Adrenal gland (tissue), 12 donors: ENCODE results near the gene DAB2IP. TPM values are rescaled to one million over a fixed set of nuclear protein-coding genes. Genes with fewer than 3 reads are reported as not detected.

Source experiments
- DNase-seq, 7 donors: peaks; one replicate each; pipeline ENCODE4 v3.0.0-alpha.2; 2019 to 2020
- H3K27ac ChIP-seq, 5 donors: fragments of 200-600 bp; sonication (generic) in 4 of 5; 1 replicate in 3 of 5; 2 replicates in 2 of 5; pipeline versions ENCODE4 v1.5.1 to v1.8.0; 2016 to 2020; ENCODE audit warnings: mild to moderate bottlenecking in 1 of 5
- H3K27me3 ChIP-seq: fragments of 200-600 bp; 2 replicates; pipeline ENCODE4 v1.8.0; 2021
- H3K36me3 ChIP-seq, 2 donors: fragments of 200-600 bp; replicated peaks in 1 of 2; 1 replicate in 1 of 2; 2 replicates in 1 of 2; pipeline versions ENCODE4 v1.5.1 to v1.8.0; 2018 to 2022
- H3K4me1 ChIP-seq, 2 donors: fragments of 200-600 bp; replicated peaks in 1 of 2; 1 replicate in 1 of 2; 2 replicates in 1 of 2; pipeline versions ENCODE4 v1.5.1 to v1.8.0; 2018 to 2021
- H3K4me3 ChIP-seq, 4 donors: fragments of 200-600 bp; sonication (generic) in 3 of 4; one replicate each; pipeline ENCODE4 v1.5.1; 2016 to 2018
- H3K9me3 ChIP-seq, 3 donors: fragments of 200-600 bp; sonication (generic) in 1 of 3; replicated peaks in 1 of 3; 1 replicate in 2 of 3; 2 replicates in 1 of 3; pipeline versions ENCODE4 v1.5.1 to v1.8.0; 2016 to 2021
- POLR2A ChIP-seq, 2 donors: fragments of 450-650 bp; IDR thresholded peaks; one replicate each; pipeline ENCODE4 v1.6.1; 2017; ENCODE audit warnings: antibody characterized with exemption in 2 of 2, mild to moderate bottlenecking in 2 of 2, moderate library complexity in 1 of 2
- WGBS, 4 donors: extraction: QIAGEN DNeasy Blood & Tissue Kit in 2 of 4; methylation state at CpG; one replicate each; pipeline versions ENCODE4 v1.1.5 to v1.1.7; 2013 to 2017; 5-methylcytosine and 5-hydroxymethylcytosine counted together
- intact Hi-C, 2 donors: fragments of 100-400 bp; cut with DNase I; formaldehyde crosslinking; loops; one replicate each; pipeline versions ENCODE4 v1.14.1 to v1.15.0; 2022 to 2023
- polyA plus RNA-seq, 3 donors: library from polyadenylated mRNA; stranded (reverse); fragments of 200-250 nt in 2 of 3; fragments of 350-450 nt in 1 of 3; fragmentation: Illumina TruSeq in 1 of 3; extraction: RNeasy Lipid Tissue Mini Kit (QIAGEN cat#74804) in 1 of 3; gene quantifications; one replicate each; pipeline ENCODE4 v1.2.3, GENCODE V29; 2013 to 2014
- total RNA-seq, 9 donors: library from RNA; depleted of rRNA in 4 of 9; stranded (reverse); fragments of >200 nt in 4 of 9; fragments of 120-200 nt in 1 of 9; fragmentation: NEBNext Ultra II Directional in 1 of 9; extraction: Animal tissue kit (Norgen Biotek cat#: 25700) in 1 of 9; gene quantifications; one replicate each; pipeline versions ENCODE4 v1.1.0 to v1.2.4, GENCODE V29; 2013 to 2023
- TF ChIP-seq, protein P1 (sequence below), 6 experiments: fragments of 450-650 bp in 4 of 6; fragments of 200-600 bp in 2 of 6; sonication (generic) in 1 of 6; IDR thresholded peaks; 1 replicate in 5 of 6; 2 replicates in 1 of 6; pipeline versions ENCODE4 v1.5.1 to v1.8.0; 2016 to 2021; ENCODE audit warnings: antibody characterized with exemption in 6 of 6, mild to moderate bottlenecking in 2 of 6, moderate library complexity in 1 of 6
- donor health status: healthy with polysubstance abuse.
- donor health status: Bipolar disorder and iron deficiency.
- donor health status: DM: yes; HTN: yes; CAD: no.
- donor health status: DM: no; HTN: no; CAD: no.
- donor health status: DM: no; HTN: no; CAD: no.
- donor health status: DM: yes; HTN: yes; CAD: no.

DAB2IP gene
- total and polyA plus RNA-seq, 12 donors, result 12.0 to 52.2 (median 43.9) TPM

DNA sequence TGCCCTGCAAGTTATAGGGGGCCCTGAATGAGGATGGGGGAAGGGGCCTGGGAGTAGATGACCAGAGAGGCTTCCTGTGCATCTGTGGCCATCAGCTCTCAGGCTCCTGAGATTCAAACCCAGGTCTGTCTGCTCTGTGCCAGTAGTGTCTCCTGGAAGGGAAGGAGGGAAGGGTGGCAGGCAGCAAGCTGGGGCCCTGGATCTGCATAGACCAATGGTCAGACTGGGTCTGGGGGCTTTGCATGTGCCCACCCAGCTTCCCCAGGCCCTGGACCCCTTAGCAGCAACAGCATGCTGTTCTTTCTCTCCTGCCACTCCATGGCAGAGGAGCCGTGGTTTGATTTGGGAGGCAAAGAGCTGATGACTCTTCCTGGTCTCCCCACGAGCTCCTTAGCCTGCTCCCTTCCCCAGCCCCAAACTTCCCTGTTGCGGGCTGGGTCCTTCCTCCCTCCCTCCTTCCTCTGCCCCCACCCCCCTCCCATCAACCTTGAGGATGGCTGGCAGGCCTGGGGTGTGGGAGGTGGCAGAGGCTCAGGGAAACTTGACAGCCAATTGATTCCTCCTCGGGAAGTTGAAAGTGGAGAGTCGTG is 31.6 kb downstream of the DAB2IP start:
- no peak for DNase-seq
- intact Hi-C loops, result loop anchor here (5.0 to 10.0 kb wide), 4 partner anchors 51 to 312 kb away; no protein-coding TSS in a partner anchor
- H3K36me3 ChIP-seq, result no peaks in the 10 kb centered on the region
- H3K9me3 ChIP-seq, result no peaks in the 10 kb centered on the region
- H3K4me1 ChIP-seq, result no peaks in the 10 kb centered on the region
- no peak overlapping the region for H3K4me3 ChIP-seq
- TF ChIP-seq, protein P1, sequence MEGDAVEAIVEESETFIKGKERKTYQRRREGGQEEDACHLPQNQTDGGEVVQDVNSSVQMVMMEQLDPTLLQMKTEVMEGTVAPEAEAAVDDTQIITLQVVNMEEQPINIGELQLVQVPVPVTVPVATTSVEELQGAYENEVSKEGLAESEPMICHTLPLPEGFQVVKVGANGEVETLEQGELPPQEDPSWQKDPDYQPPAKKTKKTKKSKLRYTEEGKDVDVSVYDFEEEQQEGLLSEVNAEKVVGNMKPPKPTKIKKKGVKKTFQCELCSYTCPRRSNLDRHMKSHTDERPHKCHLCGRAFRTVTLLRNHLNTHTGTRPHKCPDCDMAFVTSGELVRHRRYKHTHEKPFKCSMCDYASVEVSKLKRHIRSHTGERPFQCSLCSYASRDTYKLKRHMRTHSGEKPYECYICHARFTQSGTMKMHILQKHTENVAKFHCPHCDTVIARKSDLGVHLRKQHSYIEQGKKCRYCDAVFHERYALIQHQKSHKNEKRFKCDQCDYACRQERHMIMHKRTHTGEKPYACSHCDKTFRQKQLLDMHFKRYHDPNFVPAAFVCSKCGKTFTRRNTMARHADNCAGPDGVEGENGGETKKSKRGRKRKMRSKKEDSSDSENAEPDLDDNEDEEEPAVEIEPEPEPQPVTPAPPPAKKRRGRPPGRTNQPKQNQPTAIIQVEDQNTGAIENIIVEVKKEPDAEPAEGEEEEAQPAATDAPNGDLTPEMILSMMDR (IDR thresholded peaks at IDR 0.05), result no peak
- TF ChIP-seq POLR2A (IDR thresholded peaks at IDR 0.05), result no peak
- WGBS, 4 donors, result 64 to 77% (median 68%) methylated on average over 5 of the region's 5 CpGs
- H3K27ac ChIP-seq, result no peak overlapping the region
- no peaks in the 10 kb centered on the region for H3K27me3 ChIP-seq

DNA sequence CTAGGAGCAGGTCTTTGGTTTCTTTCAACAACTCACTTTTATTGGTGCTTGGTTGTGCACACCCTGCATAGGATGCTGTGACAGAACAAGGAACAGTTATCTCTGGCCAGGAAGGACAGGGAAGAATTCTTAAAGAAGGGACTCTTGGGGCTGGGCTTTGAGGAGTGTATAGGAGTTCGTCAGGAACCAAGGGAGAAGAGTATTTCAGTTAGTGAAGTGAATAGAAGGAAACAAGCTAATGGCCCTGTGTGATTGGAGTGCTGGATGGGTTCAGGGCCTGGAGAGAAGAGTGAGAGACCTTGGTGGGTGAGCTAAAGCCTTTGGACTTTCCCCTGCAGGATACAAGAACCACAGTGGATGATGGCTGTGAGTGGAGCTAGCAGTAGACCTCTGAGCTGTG is 32.2 kb downstream of the DAB2IP start:
- no peak for DNase-seq
- H3K9me3 ChIP-seq, result no peaks in the 10 kb centered on the region
- WGBS, 4 donors, result 86 to 96% (median 91%) methylated on average over 1 of the region's 1 CpG
- H3K4me1 ChIP-seq, result no peaks in the 10 kb centered on the region
- TF ChIP-seq, protein P1 (IDR thresholded peaks at IDR 0.05), result no peak
- TF ChIP-seq POLR2A (IDR thresholded peaks at IDR 0.05), result no peak
- no peaks in the 10 kb centered on the region for H3K27me3 ChIP-seq
- no peak overlapping the region for H3K27ac ChIP-seq
- H3K36me3 ChIP-seq, result no peaks in the 10 kb centered on the region
- intact Hi-C loops, result loop anchor here (2.0 to 10.0 kb wide), 5 partner anchors 51 to 311 kb away; no protein-coding TSS in a partner anchor
- H3K4me3 ChIP-seq, result no peak overlapping the region

DNA sequence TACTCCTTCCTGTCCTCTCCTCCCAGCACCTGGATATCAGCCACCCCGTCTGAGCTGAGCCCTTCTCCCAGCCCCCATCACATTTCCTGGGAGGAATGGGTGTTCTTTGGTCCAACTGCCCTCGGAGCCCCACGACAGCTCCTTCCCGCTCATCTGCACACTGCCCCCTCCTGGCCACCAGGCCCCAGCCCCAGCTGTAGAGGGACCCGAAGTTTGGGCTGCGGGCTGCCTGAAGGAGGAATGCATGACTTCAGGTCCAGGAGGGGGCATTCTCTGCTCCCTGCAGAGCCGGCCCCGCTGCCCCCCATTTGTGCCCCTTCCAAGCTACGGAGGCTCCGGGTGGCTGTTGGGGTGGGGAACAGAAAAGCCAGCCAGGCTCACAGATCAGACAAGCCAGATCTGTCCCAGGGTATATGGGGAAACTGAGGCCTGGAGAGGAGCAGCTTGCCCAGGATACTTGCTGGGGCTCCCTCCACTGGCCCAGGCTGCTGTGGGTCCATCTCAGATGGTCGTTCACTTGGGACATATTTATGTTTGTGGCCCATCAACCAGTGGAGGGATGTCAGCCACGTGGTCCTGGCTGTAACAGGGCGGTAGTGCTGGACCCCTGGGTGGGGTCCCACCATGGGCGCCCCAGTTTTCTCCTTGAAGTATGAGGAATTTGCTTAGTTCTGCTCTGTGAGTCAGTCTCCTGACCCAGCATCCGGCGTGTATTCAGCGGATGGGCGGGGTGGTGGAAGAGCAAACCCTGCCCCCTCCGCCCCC is 33.1 kb downstream of the DAB2IP start:
- H3K36me3 ChIP-seq, result no peaks in the 10 kb centered on the region
- no peaks in the 10 kb centered on the region for H3K27me3 ChIP-seq
- no peak overlapping the region for H3K4me3 ChIP-seq
- no peak overlapping the region for H3K27ac ChIP-seq
- no peaks in the 10 kb centered on the region for H3K9me3 ChIP-seq
- H3K4me1 ChIP-seq, result no peaks in the 10 kb centered on the region
- 56 to 70% (median 64%) methylated on average over 14 to 19 of the region's 19 CpGs for WGBS, 4 donors
- TF ChIP-seq, protein P1 (IDR thresholded peaks at IDR 0.05), result peak; percentile 43 to 65 (median 57)
- TF ChIP-seq POLR2A (IDR thresholded peaks at IDR 0.05), result no peak
- intact Hi-C loops, result loop anchor here (2.0 to 10.0 kb wide), 5 partner anchors 52 to 310 kb away; no protein-coding TSS in a partner anchor
- DNase-seq, result peak in 4 of 7 donors; percentile 50 to 61 (median 57)

DNA sequence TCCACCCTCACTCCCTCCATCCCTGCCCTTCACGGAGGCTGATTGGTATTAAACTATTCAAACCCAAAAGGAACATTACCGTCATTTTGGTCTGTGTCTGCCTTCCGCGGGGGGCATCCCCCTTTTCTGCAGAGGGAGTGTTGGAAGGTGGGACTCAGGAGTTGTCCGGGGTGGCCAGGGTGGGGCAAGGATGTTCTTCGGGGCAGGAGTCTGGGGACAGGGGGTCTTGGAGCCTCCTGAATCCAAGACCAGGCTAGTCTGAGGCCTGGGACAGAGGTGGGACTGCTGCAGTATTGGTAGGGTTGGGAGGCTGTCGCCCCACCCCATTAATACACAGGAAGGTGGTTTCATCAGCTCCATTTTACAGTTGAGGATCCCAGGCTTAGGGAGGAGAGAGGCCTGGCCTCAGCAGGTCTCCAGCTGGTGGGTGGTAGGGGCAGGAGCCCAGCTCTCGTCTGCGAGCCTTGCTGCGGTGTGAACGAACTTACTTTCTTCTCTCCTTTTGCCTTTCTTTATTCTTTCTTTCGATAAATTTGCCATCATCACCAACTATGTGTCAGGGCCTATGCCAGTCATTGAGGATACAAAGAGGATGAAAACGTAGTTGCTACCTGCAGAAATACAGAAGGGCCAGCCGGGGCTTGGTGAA is 33.8 kb downstream of the DAB2IP start:
- intact Hi-C loops, result loop anchor here (2.0 to 10.0 kb wide), 4 partner anchors 130 to 310 kb away; no protein-coding TSS in a partner anchor
- Histone ChIP-seq H3K36me3 (no peaks in the 10 kb centered on the region), H3K27ac (no peak overlapping the region), H3K4me3 (no peak overlapping the region), H3K27me3 (no peaks in the 10 kb centered on the region), H3K9me3 (no peaks in the 10 kb centered on the region), H3K4me1 (peaks cover 0 to 3% of the 10 kb centered on the region in 2 donors)
- DNase-seq, result no peak
- TF ChIP-seq, protein P1 (IDR thresholded peaks at IDR 0.05), result no peak
- TF ChIP-seq POLR2A (IDR thresholded peaks at IDR 0.05), result no peak
- 82 to 86% (median 84%) methylated on average over 12 to 14 of the region's 14 CpGs for WGBS, 4 donors
